ENCODE results near the gene KY.

DNA sequence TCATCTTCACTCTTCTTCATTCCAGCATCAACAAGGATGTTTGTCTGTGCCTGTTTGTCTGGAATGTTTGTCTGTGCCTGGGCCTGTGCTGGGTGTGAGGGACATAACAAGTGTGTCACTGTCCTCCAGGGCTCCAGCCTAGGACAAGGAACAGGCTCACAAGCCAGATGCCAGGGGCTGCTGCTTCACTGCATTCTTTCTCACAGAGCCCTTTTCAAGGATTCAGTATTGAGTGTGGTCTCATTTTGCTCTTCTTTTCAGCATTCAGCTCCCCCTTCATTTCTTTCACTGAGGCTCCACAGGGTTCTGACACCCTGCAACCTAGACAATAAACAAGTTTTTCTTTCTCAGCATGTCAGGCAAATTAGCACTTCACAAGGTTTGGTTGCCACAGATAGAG, 43.6 kb upstream of the KY start:
- TF ChIP-seq, protein P1, sequence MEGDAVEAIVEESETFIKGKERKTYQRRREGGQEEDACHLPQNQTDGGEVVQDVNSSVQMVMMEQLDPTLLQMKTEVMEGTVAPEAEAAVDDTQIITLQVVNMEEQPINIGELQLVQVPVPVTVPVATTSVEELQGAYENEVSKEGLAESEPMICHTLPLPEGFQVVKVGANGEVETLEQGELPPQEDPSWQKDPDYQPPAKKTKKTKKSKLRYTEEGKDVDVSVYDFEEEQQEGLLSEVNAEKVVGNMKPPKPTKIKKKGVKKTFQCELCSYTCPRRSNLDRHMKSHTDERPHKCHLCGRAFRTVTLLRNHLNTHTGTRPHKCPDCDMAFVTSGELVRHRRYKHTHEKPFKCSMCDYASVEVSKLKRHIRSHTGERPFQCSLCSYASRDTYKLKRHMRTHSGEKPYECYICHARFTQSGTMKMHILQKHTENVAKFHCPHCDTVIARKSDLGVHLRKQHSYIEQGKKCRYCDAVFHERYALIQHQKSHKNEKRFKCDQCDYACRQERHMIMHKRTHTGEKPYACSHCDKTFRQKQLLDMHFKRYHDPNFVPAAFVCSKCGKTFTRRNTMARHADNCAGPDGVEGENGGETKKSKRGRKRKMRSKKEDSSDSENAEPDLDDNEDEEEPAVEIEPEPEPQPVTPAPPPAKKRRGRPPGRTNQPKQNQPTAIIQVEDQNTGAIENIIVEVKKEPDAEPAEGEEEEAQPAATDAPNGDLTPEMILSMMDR (IDR thresholded peaks at IDR 0.05): no peak
- TF ChIP-seq POLR2A (IDR thresholded peaks at IDR 0.05): no peak
- no peak for TF ChIP-seq POLR2AphosphoS5 (IDR thresholded peaks at IDR 0.05)
- TF ChIP-seq EP300 (IDR thresholded peaks at IDR 0.05): no peak
